ENCODE measurements around the gene LIPG. TPM values are rescaled to one million over a fixed set of nuclear protein-coding genes. Genes with fewer than 3 reads are reported as not detected.
"Not testable (repeated sequence)": the region's sequence is repeated elsewhere in the genome, so short reads cannot be mapped to it uniquely, and the experiment has no call there.

LIPG gene
- polyA plus RNA-seq (2012; ENCODE audit: low read depth, missing spikeins): 0.40 TPM

GRCh38 chr18:49561289-49562193 lies at the start of gene LIPG:
LIPG (plus strand) TSS chr18:49562057; CDS start chr18:49562309, 252 bp downstream.
- DNase-seq (ENCODE audit: insufficient read length, low spot score) (peak; percentile 37), FAIRE-seq (no peak)
- TF ChIP-seq POU2F2 (IDR thresholded peaks at IDR 0.05; ENCODE audit: low read depth, low read length) (no peak), POLR2AphosphoS5 (IDR thresholded peaks at IDR 0.05; ENCODE audit: low read depth, low read length) (no peak), TAF1 (IDR thresholded peaks at IDR 0.05; ENCODE audit: low read depth, low read length) (no peak), SPI1 (IDR thresholded peaks at IDR 0.05; ENCODE audit: low read depth, low read length) (no peak), PAX5 (IDR thresholded peaks at IDR 0.05; ENCODE audit: insufficient read depth, low read length, severe bottlenecking) (no peak), POLR2A (IDR thresholded peaks at IDR 0.05; ENCODE audit: low read depth, low read length) (no peak)

GRCh38 chr18:49512876-49513275 lies 49.0 kb upstream of the LIPG start:
- FAIRE-seq; DNase-seq (ENCODE audit: insufficient read length, low spot score): not testable (repeated sequence)

GRCh38 chr18:49514577-49514976 lies 47.3 kb upstream of the LIPG start:
- DNase-seq (ENCODE audit: insufficient read length, low spot score): no peak
- TF ChIP-seq TAF1 (IDR thresholded peaks at IDR 0.05; ENCODE audit: low read depth, low read length): no peak
- TF ChIP-seq POLR2A (IDR thresholded peaks at IDR 0.05; ENCODE audit: low read depth, low read length): no peak
- TF ChIP-seq PAX5 (IDR thresholded peaks at IDR 0.05; ENCODE audit: insufficient read depth, low read length, severe bottlenecking): no peak
- TF ChIP-seq POLR2AphosphoS5 (IDR thresholded peaks at IDR 0.05; ENCODE audit: low read depth, low read length): no peak
- TF ChIP-seq POU2F2 (IDR thresholded peaks at IDR 0.05; ENCODE audit: low read depth, low read length): no peak
- TF ChIP-seq SPI1 (IDR thresholded peaks at IDR 0.05; ENCODE audit: low read depth, low read length): no peak
- no peak for FAIRE-seq

GRCh38 chr18:49515003-49515402 lies 46.9 kb upstream of the LIPG start:
- not testable (repeated sequence) for DNase-seq (ENCODE audit: insufficient read length, low spot score); FAIRE-seq

- FAIRE-seq (no peak), DNase-seq (ENCODE audit: insufficient read length, low spot score) (no peak)
- TF ChIP-seq POU2F2 (IDR thresholded peaks at IDR 0.05; ENCODE audit: low read depth, low read length) (no peak), PAX5 (IDR thresholded peaks at IDR 0.05; ENCODE audit: insufficient read depth, low read length, severe bottlenecking) (no peak), SPI1 (IDR thresholded peaks at IDR 0.05; ENCODE audit: low read depth, low read length) (no peak), TAF1 (IDR thresholded peaks at IDR 0.05; ENCODE audit: low read depth, low read length) (no peak), POLR2AphosphoS5 (IDR thresholded peaks at IDR 0.05; ENCODE audit: low read depth, low read length) (no peak), POLR2A (IDR thresholded peaks at IDR 0.05; ENCODE audit: low read depth, low read length) (no peak)
Measured at GRCh38 chr18:49515516-49515915, 46.3 kb upstream of the LIPG start.

- DNase-seq (ENCODE audit: insufficient read length, low spot score) (no peak), FAIRE-seq (no peak)
- TF ChIP-seq POLR2A (IDR thresholded peaks at IDR 0.05; ENCODE audit: low read depth, low read length) (no peak), POLR2AphosphoS5 (IDR thresholded peaks at IDR 0.05; ENCODE audit: low read depth, low read length) (no peak), TAF1 (IDR thresholded peaks at IDR 0.05; ENCODE audit: low read depth, low read length) (no peak), PAX5 (IDR thresholded peaks at IDR 0.05; ENCODE audit: insufficient read depth, low read length, severe bottlenecking) (no peak), SPI1 (IDR thresholded peaks at IDR 0.05; ENCODE audit: low read depth, low read length) (no peak), POU2F2 (IDR thresholded peaks at IDR 0.05; ENCODE audit: low read depth, low read length) (no peak)
Measured at GRCh38 chr18:49517483-49517882, 44.4 kb upstream of the LIPG start.

GRCh38 chr18:49519101-49519971 lies 42.5 kb upstream of the LIPG start:
- TF ChIP-seq TAF1 (IDR thresholded peaks at IDR 0.05; ENCODE audit: low read depth, low read length) (no peak), POU2F2 (IDR thresholded peaks at IDR 0.05; ENCODE audit: low read depth, low read length) (no peak), POLR2A (IDR thresholded peaks at IDR 0.05; ENCODE audit: low read depth, low read length) (no peak), POLR2AphosphoS5 (IDR thresholded peaks at IDR 0.05; ENCODE audit: low read depth, low read length) (no peak), SPI1 (IDR thresholded peaks at IDR 0.05; ENCODE audit: low read depth, low read length) (no peak), PAX5 (IDR thresholded peaks at IDR 0.05; ENCODE audit: insufficient read depth, low read length, severe bottlenecking) (no peak)
- no peak for FAIRE-seq
- no peak for DNase-seq (ENCODE audit: insufficient read length, low spot score)

GRCh38 chr18:49520661-49521145 lies 41.2 kb upstream of the LIPG start:
- TF ChIP-seq PAX5 (IDR thresholded peaks at IDR 0.05; ENCODE audit: insufficient read depth, low read length, severe bottlenecking): no peak
- no peak for TF ChIP-seq TAF1 (IDR thresholded peaks at IDR 0.05; ENCODE audit: low read depth, low read length)
- TF ChIP-seq POLR2AphosphoS5 (IDR thresholded peaks at IDR 0.05; ENCODE audit: low read depth, low read length): no peak
- no peak for TF ChIP-seq POU2F2 (IDR thresholded peaks at IDR 0.05; ENCODE audit: low read depth, low read length)
- TF ChIP-seq SPI1 (IDR thresholded peaks at IDR 0.05; ENCODE audit: low read depth, low read length): no peak
- no peak for FAIRE-seq
- no peak for DNase-seq (ENCODE audit: insufficient read length, low spot score)

- DNase-seq (ENCODE audit: insufficient read length, low spot score) (no peak), FAIRE-seq (no peak)
- TF ChIP-seq POLR2AphosphoS5 (IDR thresholded peaks at IDR 0.05; ENCODE audit: low read depth, low read length): no peak
- no peak for TF ChIP-seq POLR2A (IDR thresholded peaks at IDR 0.05; ENCODE audit: low read depth, low read length)
- no peak for TF ChIP-seq TAF1 (IDR thresholded peaks at IDR 0.05; ENCODE audit: low read depth, low read length)
- no peak for TF ChIP-seq SPI1 (IDR thresholded peaks at IDR 0.05; ENCODE audit: low read depth, low read length)
- no peak for TF ChIP-seq POU2F2 (IDR thresholded peaks at IDR 0.05; ENCODE audit: low read depth, low read length)
- TF ChIP-seq PAX5 (IDR thresholded peaks at IDR 0.05; ENCODE audit: insufficient read depth, low read length, severe bottlenecking): no peak
Measured at GRCh38 chr18:49521216-49521835, 40.5 kb upstream of the LIPG start.

GRCh38 chr18:49523580-49524093 lies 38.2 kb upstream of the LIPG start:
- not testable (repeated sequence) for FAIRE-seq; DNase-seq (ENCODE audit: insufficient read length, low spot score)

Data from GM12891 (cell line).